Measurements from ENCODE around the gene TTC7B.
A peak's percentile ranks its signal among the peaks of the same experiment; 100 is the strongest.

Gene TTC7B

GRCh38 chr14:90552465-90553297, 263.5 kb downstream of the TTC7B start:
- peak overlapping the region; percentile 79; the same call in 1 of the 2 replicates for H3K27ac ChIP-seq
- no peak for TF ChIP-seq CTCF (conservative IDR thresholded peaks at IDR 0.05)

GRCh38 chr14:90551733-90552464, 264.3 kb downstream of the TTC7B start:
- TF ChIP-seq CTCF (conservative IDR thresholded peaks at IDR 0.05), result no peak
- no peak overlapping the region for H3K27ac ChIP-seq

DNA sequence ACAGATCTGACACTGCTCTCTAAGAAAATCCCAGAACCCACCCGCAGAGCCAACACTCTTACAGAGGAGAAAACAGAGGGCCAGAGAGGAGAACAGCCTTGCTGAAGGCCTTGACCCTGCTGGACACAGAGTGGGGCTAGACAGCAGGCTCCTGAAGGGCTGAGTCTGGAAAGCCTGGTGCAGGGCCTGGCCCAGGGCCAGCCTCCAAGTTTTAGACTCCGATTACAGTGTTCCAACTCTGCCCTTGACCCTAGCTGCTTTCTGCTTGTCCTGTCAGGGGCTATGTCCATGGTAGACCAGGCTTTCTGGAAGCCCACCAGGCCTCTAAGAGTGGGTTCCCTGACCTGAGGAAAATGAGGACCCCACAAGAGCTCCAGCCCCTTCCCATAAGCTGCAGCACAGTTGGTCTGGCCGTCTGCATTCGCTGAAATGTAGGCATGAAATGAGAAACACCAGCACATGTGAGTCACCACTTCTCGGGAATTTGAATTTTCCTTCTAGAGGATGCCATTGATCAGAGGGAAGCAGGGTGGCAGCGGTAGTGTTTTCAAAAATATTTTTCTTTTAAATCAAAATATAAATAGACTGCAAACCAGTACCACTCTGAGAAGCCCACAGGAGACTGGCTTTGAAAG, 265.0 kb downstream of the TTC7B start:
- H3K27ac ChIP-seq, result no peak overlapping the region

GRCh38 chr14:90549794-90550641, 266.2 kb downstream of the TTC7B start:
- no peak for TF ChIP-seq CTCF (conservative IDR thresholded peaks at IDR 0.05)
- H3K27ac ChIP-seq, result no peak overlapping the region

More for the DNA sequence above, 265.0 kb downstream of the TTC7B start:
- TF ChIP-seq CTCF (conservative IDR thresholded peaks at IDR 0.05), result no peak

DNA sequence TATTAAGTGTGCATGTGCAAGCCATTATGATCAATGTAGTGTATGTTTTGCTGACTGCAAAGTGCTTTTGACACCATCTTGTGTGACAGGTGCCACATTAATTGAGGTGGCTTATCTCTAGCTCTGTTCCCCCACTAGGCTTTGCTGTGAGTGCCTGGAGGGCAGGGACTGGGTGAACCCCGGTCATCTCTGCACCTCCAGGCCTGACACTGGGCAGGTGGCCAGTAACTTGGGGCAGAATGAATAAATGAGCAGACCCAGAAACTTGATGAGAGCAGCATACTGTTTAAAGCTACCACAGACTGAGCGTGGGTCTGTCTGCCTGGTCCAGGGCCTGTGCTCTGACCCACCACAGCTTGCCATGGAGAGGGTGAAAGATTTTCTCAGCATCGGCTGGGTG, 267.8 kb downstream of the TTC7B start:
- no peak for TF ChIP-seq CTCF (conservative IDR thresholded peaks at IDR 0.05)
- no peak overlapping the region for H3K27ac ChIP-seq

- TF ChIP-seq CTCF (conservative IDR thresholded peaks at IDR 0.05), result no peak
- no peak overlapping the region for H3K27ac ChIP-seq
Measured at GRCh38 chr14:90547968-90548367, 268.3 kb downstream of the TTC7B start.
